ENCODE results near the gene OGG1.

OGG1 gene

GRCh38 chr3:9749645-9750555 is at the start of gene OGG1:
Gene OGG1, plus strand, starts transcription at chr3:9749952. Its CDS starts 335 bp downstream, at chr3:9750287.
- peaks cover 47% of the 10 kb centered on the region for H3K4me1 Mint-ChIP-seq
- H3K27me3 Mint-ChIP-seq = no peaks in the 10 kb centered on the region
- H3K36me3 Mint-ChIP-seq = peaks cover 5% of the 10 kb centered on the region
- no peaks in the 10 kb centered on the region for H3K9me3 Mint-ChIP-seq
- H3K4me3 Mint-ChIP-seq = peak within 1 kb of the TSS; percentile 95
- peak within 1 kb of the TSS; percentile 90 for H3K27ac Mint-ChIP-seq

- Mint-ChIP-seq H3K4me1 (peaks cover 9% of the 10 kb centered on the region), H3K27me3 (peaks cover 3% of the 10 kb centered on the region), H3K36me3 (peaks cover 24% of the 10 kb centered on the region), H3K27ac (no peak overlapping the region), H3K9me3 (no peaks in the 10 kb centered on the region), H3K4me3 (no peak overlapping the region)
These were observed 49.2 kb upstream of the OGG1 start for GRCh38 chr3:9700536-9700935.

- Mint-ChIP-seq H3K4me3 (no peak overlapping the region), H3K4me1 (peaks cover 9% of the 10 kb centered on the region), H3K27me3 (peaks cover 5% of the 10 kb centered on the region), H3K36me3 (peaks cover 23% of the 10 kb centered on the region), H3K9me3 (no peaks in the 10 kb centered on the region), H3K27ac (no peak overlapping the region)
These were observed 48.7 kb upstream of the OGG1 start for GRCh38 chr3:9701006-9701405.

GRCh38 chr3:9701711-9702110 is 48.0 kb upstream of the OGG1 start:
- no peak overlapping the region for H3K27ac Mint-ChIP-seq
- H3K27me3 Mint-ChIP-seq = peaks cover 8% of the 10 kb centered on the region
- H3K9me3 Mint-ChIP-seq = no peaks in the 10 kb centered on the region
- peaks cover 26% of the 10 kb centered on the region for H3K36me3 Mint-ChIP-seq
- H3K4me3 Mint-ChIP-seq = no peak overlapping the region
- peaks cover 9% of the 10 kb centered on the region for H3K4me1 Mint-ChIP-seq

GRCh38 chr3:9703240-9703639 is 46.5 kb upstream of the OGG1 start:
- no peaks in the 10 kb centered on the region for H3K9me3 Mint-ChIP-seq
- H3K4me1 Mint-ChIP-seq = peaks cover 9% of the 10 kb centered on the region
- peak overlapping the region; percentile 8 for H3K4me3 Mint-ChIP-seq
- no peak overlapping the region for H3K27ac Mint-ChIP-seq
- peaks cover 19% of the 10 kb centered on the region for H3K36me3 Mint-ChIP-seq
- peaks cover 8% of the 10 kb centered on the region for H3K27me3 Mint-ChIP-seq

GRCh38 chr3:9703736-9704346 is 45.9 kb upstream of the OGG1 start, which contains the start of gene CPNE9:
Gene CPNE9, plus strand, starts transcription at chr3:9703833. Its CDS starts 164 bp downstream, at chr3:9703997.
- Mint-ChIP-seq H3K4me1 (peaks cover 9% of the 10 kb centered on the region), H3K27ac (no peak within 1 kb of the TSS), H3K4me3 (peak within 1 kb of the TSS; percentile 36), H3K9me3 (no peaks in the 10 kb centered on the region), H3K36me3 (peaks cover 19% of the 10 kb centered on the region), H3K27me3 (peaks cover 8% of the 10 kb centered on the region)

GRCh38 chr3:9704347-9705322 is 45.1 kb upstream of the OGG1 start:
- peak overlapping the region; percentile 7 for H3K4me3 Mint-ChIP-seq
- H3K36me3 Mint-ChIP-seq = peaks cover 18% of the 10 kb centered on the region
- no peaks in the 10 kb centered on the region for H3K9me3 Mint-ChIP-seq
- H3K27me3 Mint-ChIP-seq = peaks cover 8% of the 10 kb centered on the region
- H3K27ac Mint-ChIP-seq = no peak overlapping the region
- peaks cover 9% of the 10 kb centered on the region for H3K4me1 Mint-ChIP-seq

- no peaks in the 10 kb centered on the region for H3K4me1 Mint-ChIP-seq
- no peaks in the 10 kb centered on the region for H3K9me3 Mint-ChIP-seq
- no peak overlapping the region for H3K4me3 Mint-ChIP-seq
- no peak overlapping the region for H3K27ac Mint-ChIP-seq
- H3K36me3 Mint-ChIP-seq = peaks cover 3% of the 10 kb centered on the region
- peaks cover 6% of the 10 kb centered on the region for H3K27me3 Mint-ChIP-seq
These were observed 39.5 kb upstream of the OGG1 start for GRCh38 chr3:9710174-9710739.

GRCh38 chr3:9712415-9712814 is 37.3 kb upstream of the OGG1 start:
- Mint-ChIP-seq H3K27ac (no peak overlapping the region), H3K36me3 (no peaks in the 10 kb centered on the region), H3K4me3 (no peak overlapping the region), H3K27me3 (no peaks in the 10 kb centered on the region), H3K4me1 (peaks cover 3% of the 10 kb centered on the region), H3K9me3 (no peaks in the 10 kb centered on the region)

GRCh38 chr3:9713142-9713541 is 36.6 kb upstream of the OGG1 start:
- Mint-ChIP-seq H3K27me3 (no peaks in the 10 kb centered on the region), H3K9me3 (no peaks in the 10 kb centered on the region), H3K4me1 (peaks cover 10% of the 10 kb centered on the region), H3K36me3 (no peaks in the 10 kb centered on the region), H3K27ac (no peak overlapping the region), H3K4me3 (no peak overlapping the region)

GRCh38 chr3:9715136-9715535 is 34.6 kb upstream of the OGG1 start:
- H3K4me1 Mint-ChIP-seq = peaks cover 14% of the 10 kb centered on the region
- H3K36me3 Mint-ChIP-seq = no peaks in the 10 kb centered on the region
- no peaks in the 10 kb centered on the region for H3K9me3 Mint-ChIP-seq
- H3K27me3 Mint-ChIP-seq = no peaks in the 10 kb centered on the region
- H3K27ac Mint-ChIP-seq = no peak overlapping the region
- no peak overlapping the region for H3K4me3 Mint-ChIP-seq

GRCh38 chr3:9715764-9716437 is 33.9 kb upstream of the OGG1 start:
- H3K27ac Mint-ChIP-seq = no peak overlapping the region
- H3K4me3 Mint-ChIP-seq = no peak overlapping the region
- no peaks in the 10 kb centered on the region for H3K27me3 Mint-ChIP-seq
- peaks cover 14% of the 10 kb centered on the region for H3K4me1 Mint-ChIP-seq
- no peaks in the 10 kb centered on the region for H3K9me3 Mint-ChIP-seq
- H3K36me3 Mint-ChIP-seq = no peaks in the 10 kb centered on the region

- Mint-ChIP-seq H3K9me3 (no peaks in the 10 kb centered on the region), H3K27me3 (no peaks in the 10 kb centered on the region), H3K4me3 (no peak overlapping the region), H3K4me1 (peaks cover 14% of the 10 kb centered on the region), H3K36me3 (no peaks in the 10 kb centered on the region), H3K27ac (no peak overlapping the region)
These were observed 32.8 kb upstream of the OGG1 start for GRCh38 chr3:9716801-9717555.

- Mint-ChIP-seq H3K27ac (no peak overlapping the region), H3K4me1 (peaks cover 14% of the 10 kb centered on the region), H3K9me3 (no peaks in the 10 kb centered on the region), H3K4me3 (no peak overlapping the region), H3K27me3 (no peaks in the 10 kb centered on the region), H3K36me3 (no peaks in the 10 kb centered on the region)
These were observed 32.2 kb upstream of the OGG1 start for GRCh38 chr3:9717563-9717962.
